ENCODE results near the gene UBE2J1.
A peak's percentile ranks its signal among the peaks of the same experiment; 100 is the strongest.
"Not testable (repeated sequence)": the region's sequence is repeated elsewhere in the genome, so short reads cannot be mapped to it uniquely, and the experiment has no call there.

UBE2J1 gene

GRCh38 chr6:89352278-89353117, at the start of gene UBE2J1:
TSS of gene UBE2J1 (minus strand) at chr6:89352722. CDS start at chr6:89352569, 153 bp downstream.
- peak; percentile 81 for DNase-seq (ENCODE audit: low spot score)
- FAIRE-seq = no peak

- DNase-seq (ENCODE audit: low spot score) = no peak
- no peak for FAIRE-seq
These were observed 48.4 kb upstream of the UBE2J1 start for GRCh38 chr6:89400912-89401399.

GRCh38 chr6:89400050-89400449, 47.5 kb upstream of the UBE2J1 start:
- no peak for FAIRE-seq
- no peak for DNase-seq (ENCODE audit: low spot score)

- FAIRE-seq = no peak
These were observed 46.4 kb upstream of the UBE2J1 start for GRCh38 chr6:89398762-89399525.

GRCh38 chr6:89397884-89398283, 45.4 kb upstream of the UBE2J1 start:
- FAIRE-seq; DNase-seq (ENCODE audit: low spot score): not testable (repeated sequence)

More at GRCh38 chr6:89398762-89399525, 46.4 kb upstream of the UBE2J1 start:
- no peak for DNase-seq (ENCODE audit: low spot score)

GRCh38 chr6:89393659-89394058, 41.1 kb upstream of the UBE2J1 start:
- DNase-seq (ENCODE audit: low spot score) (no peak), FAIRE-seq (no peak)

GRCh38 chr6:89392823-89393222, 40.3 kb upstream of the UBE2J1 start:
- DNase-seq (ENCODE audit: low spot score) (no peak), FAIRE-seq (no peak)

GRCh38 chr6:89388846-89389245, 36.3 kb upstream of the UBE2J1 start:
- DNase-seq (ENCODE audit: low spot score) (no peak), FAIRE-seq (no peak)

- FAIRE-seq (no peak), DNase-seq (ENCODE audit: low spot score) (no peak)
These were observed 35.1 kb upstream of the UBE2J1 start for GRCh38 chr6:89387516-89388201.

- FAIRE-seq = no peak
- DNase-seq (ENCODE audit: low spot score) = no peak
These were observed 34.5 kb upstream of the UBE2J1 start for GRCh38 chr6:89386917-89387491.

GRCh38 chr6:89385846-89386245, 33.3 kb upstream of the UBE2J1 start:
- no peak for FAIRE-seq

GRCh38 chr6:89385156-89385667, 32.7 kb upstream of the UBE2J1 start:
- DNase-seq (ENCODE audit: low spot score) = peak; percentile 32
- FAIRE-seq = no peak

More at GRCh38 chr6:89385846-89386245, 33.3 kb upstream of the UBE2J1 start:
- no peak for DNase-seq (ENCODE audit: low spot score)

- FAIRE-seq = no peak
- DNase-seq (ENCODE audit: low spot score) = no peak
These were observed 28.5 kb upstream of the UBE2J1 start for GRCh38 chr6:89381031-89381430.

GRCh38 chr6:89379281-89379680, 26.8 kb upstream of the UBE2J1 start:
- DNase-seq (ENCODE audit: low spot score) (no peak), FAIRE-seq (no peak)

GRCh38 chr6:89378628-89379027, 26.1 kb upstream of the UBE2J1 start:
- no peak for FAIRE-seq
- no peak for DNase-seq (ENCODE audit: low spot score)

GRCh38 chr6:89375427-89376267, 23.1 kb upstream of the UBE2J1 start:
- FAIRE-seq (no peak), DNase-seq (ENCODE audit: low spot score) (no peak)

- FAIRE-seq (no peak), DNase-seq (ENCODE audit: low spot score) (no peak)
These were observed 20.0 kb upstream of the UBE2J1 start for GRCh38 chr6:89372506-89372901.

- DNase-seq (ENCODE audit: low spot score) (peak; percentile 65), FAIRE-seq (no peak)
These were observed 19.5 kb upstream of the UBE2J1 start for GRCh38 chr6:89371849-89372505.

GRCh38 chr6:89368999-89369398, 16.5 kb upstream of the UBE2J1 start:
- DNase-seq (ENCODE audit: low spot score) (no peak), FAIRE-seq (no peak)

GRCh38 chr6:89368107-89368506, 15.6 kb upstream of the UBE2J1 start:
- peak; percentile 53 for DNase-seq (ENCODE audit: low spot score)
- FAIRE-seq = no peak

Data from urothelium cell line (cell line).